ENCODE data around the gene TSPEAR.

GRCh38 chr21:44494956-44495355 is 216.4 kb downstream of the TSPEAR start:
- TF ChIP-seq, protein P1, sequence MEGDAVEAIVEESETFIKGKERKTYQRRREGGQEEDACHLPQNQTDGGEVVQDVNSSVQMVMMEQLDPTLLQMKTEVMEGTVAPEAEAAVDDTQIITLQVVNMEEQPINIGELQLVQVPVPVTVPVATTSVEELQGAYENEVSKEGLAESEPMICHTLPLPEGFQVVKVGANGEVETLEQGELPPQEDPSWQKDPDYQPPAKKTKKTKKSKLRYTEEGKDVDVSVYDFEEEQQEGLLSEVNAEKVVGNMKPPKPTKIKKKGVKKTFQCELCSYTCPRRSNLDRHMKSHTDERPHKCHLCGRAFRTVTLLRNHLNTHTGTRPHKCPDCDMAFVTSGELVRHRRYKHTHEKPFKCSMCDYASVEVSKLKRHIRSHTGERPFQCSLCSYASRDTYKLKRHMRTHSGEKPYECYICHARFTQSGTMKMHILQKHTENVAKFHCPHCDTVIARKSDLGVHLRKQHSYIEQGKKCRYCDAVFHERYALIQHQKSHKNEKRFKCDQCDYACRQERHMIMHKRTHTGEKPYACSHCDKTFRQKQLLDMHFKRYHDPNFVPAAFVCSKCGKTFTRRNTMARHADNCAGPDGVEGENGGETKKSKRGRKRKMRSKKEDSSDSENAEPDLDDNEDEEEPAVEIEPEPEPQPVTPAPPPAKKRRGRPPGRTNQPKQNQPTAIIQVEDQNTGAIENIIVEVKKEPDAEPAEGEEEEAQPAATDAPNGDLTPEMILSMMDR (IDR thresholded peaks at IDR 0.05; ENCODE audit: low read depth, low read length, poor library complexity, severe bottlenecking) = no peak
- TF ChIP-seq EZH2phosphoT487 (IDR thresholded peaks at IDR 0.05; ENCODE audit: borderline replicate concordance, low read length) = no peak

Data from DOHH2 (cell line).